ENCODE data around the gene PLCL1. TPM values are rescaled to one million over a fixed set of nuclear protein-coding genes. Genes with fewer than 3 reads are reported as not detected.

PLCL1 gene
- total RNA-seq, 1 donor from 2014 or later, result 13.6 TPM

GRCh38 chr2:198053776-198054175, 249.4 kb downstream of the PLCL1 start:
- TF ChIP-seq, protein P1, sequence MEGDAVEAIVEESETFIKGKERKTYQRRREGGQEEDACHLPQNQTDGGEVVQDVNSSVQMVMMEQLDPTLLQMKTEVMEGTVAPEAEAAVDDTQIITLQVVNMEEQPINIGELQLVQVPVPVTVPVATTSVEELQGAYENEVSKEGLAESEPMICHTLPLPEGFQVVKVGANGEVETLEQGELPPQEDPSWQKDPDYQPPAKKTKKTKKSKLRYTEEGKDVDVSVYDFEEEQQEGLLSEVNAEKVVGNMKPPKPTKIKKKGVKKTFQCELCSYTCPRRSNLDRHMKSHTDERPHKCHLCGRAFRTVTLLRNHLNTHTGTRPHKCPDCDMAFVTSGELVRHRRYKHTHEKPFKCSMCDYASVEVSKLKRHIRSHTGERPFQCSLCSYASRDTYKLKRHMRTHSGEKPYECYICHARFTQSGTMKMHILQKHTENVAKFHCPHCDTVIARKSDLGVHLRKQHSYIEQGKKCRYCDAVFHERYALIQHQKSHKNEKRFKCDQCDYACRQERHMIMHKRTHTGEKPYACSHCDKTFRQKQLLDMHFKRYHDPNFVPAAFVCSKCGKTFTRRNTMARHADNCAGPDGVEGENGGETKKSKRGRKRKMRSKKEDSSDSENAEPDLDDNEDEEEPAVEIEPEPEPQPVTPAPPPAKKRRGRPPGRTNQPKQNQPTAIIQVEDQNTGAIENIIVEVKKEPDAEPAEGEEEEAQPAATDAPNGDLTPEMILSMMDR (IDR thresholded peaks at IDR 0.05; ENCODE audit: unreplicated experiment), result no peak
- Mint-ChIP-seq H3K27ac (ENCODE audit: unreplicated experiment) (no peak overlapping the region), H3K4me3 (ENCODE audit: unreplicated experiment) (no peak overlapping the region), H3K9me3 (ENCODE audit: unreplicated experiment) (no peaks in the 10 kb centered on the region), H3K27me3 (ENCODE audit: unreplicated experiment) (no peaks in the 10 kb centered on the region), H3K36me3 (ENCODE audit: low read depth, unreplicated experiment) (no peaks in the 10 kb centered on the region), H3K4me1 (ENCODE audit: unreplicated experiment) (peaks cover 8% of the 10 kb centered on the region)
- no peak for DNase-seq (ENCODE audit: low spot score)

DNA sequence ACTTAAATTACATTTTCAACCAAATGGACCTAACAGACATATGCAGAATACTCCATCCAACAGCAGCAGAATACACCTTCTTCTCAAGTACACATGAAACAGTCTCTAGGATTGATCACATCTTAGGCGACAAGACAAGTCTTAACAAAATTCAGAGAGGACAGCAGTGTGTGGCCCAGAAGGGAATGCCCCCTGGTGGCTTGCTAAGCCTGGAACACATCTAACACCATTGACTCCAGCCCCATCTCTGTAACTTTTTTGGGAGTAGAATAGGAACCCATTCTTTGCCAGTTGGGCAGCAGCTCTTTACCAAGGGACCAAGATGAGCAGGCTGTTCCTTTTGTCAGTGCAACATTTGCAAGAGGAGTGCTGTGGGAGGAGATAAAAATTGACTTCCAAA, 249.9 kb downstream of the PLCL1 start:
- Mint-ChIP-seq H3K9me3 (ENCODE audit: unreplicated experiment) (no peaks in the 10 kb centered on the region), H3K27ac (ENCODE audit: unreplicated experiment) (no peak overlapping the region), H3K4me1 (ENCODE audit: unreplicated experiment) (peaks cover 8% of the 10 kb centered on the region), H3K4me3 (ENCODE audit: unreplicated experiment) (no peak overlapping the region), H3K36me3 (ENCODE audit: low read depth, unreplicated experiment) (no peaks in the 10 kb centered on the region), H3K27me3 (ENCODE audit: unreplicated experiment) (peaks cover under 1% of the 10 kb centered on the region)
- TF ChIP-seq, protein P1 (IDR thresholded peaks at IDR 0.05; ENCODE audit: unreplicated experiment), result no peak
- peak; percentile 47 for DNase-seq (ENCODE audit: low spot score)

DNA sequence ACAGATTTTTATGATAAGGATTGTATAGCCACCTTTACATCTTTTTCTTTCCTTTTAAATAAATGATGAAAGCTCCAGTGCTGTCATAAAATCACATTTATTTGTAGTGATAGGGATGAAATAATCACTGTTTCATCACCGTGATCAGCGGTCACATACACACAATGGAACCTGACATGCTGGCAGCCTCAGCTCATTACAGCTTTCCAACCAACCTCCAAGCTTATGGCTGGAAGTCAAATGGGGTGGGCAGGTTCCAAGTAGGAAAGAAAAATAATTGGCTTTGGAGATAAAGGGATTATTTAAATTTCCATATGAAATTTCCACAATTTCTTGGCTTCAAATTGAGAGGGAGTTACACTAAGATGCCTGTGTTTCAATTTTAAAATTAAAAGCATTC, 251.3 kb downstream of the PLCL1 start:
- no peaks in the 10 kb centered on the region for H3K9me3 Mint-ChIP-seq (ENCODE audit: unreplicated experiment)
- no peak for DNase-seq (ENCODE audit: low spot score)
- H3K27ac Mint-ChIP-seq (ENCODE audit: unreplicated experiment), result no peak overlapping the region
- H3K27me3 Mint-ChIP-seq (ENCODE audit: unreplicated experiment), result peaks cover 3% of the 10 kb centered on the region
- peaks cover 8% of the 10 kb centered on the region for H3K4me1 Mint-ChIP-seq (ENCODE audit: unreplicated experiment)
- no peaks in the 10 kb centered on the region for H3K36me3 Mint-ChIP-seq (ENCODE audit: low read depth, unreplicated experiment)
- TF ChIP-seq, protein P1 (IDR thresholded peaks at IDR 0.05; ENCODE audit: unreplicated experiment), result no peak
- no peak overlapping the region for H3K4me3 Mint-ChIP-seq (ENCODE audit: unreplicated experiment)

GRCh38 chr2:198056836-198057235, 252.4 kb downstream of the PLCL1 start:
- H3K27ac Mint-ChIP-seq (ENCODE audit: unreplicated experiment), result no peak overlapping the region
- no peak for DNase-seq (ENCODE audit: low spot score)
- H3K9me3 Mint-ChIP-seq (ENCODE audit: unreplicated experiment), result no peaks in the 10 kb centered on the region
- H3K36me3 Mint-ChIP-seq (ENCODE audit: low read depth, unreplicated experiment), result no peaks in the 10 kb centered on the region
- no peak overlapping the region for H3K4me3 Mint-ChIP-seq (ENCODE audit: unreplicated experiment)
- peaks cover 8% of the 10 kb centered on the region for H3K4me1 Mint-ChIP-seq (ENCODE audit: unreplicated experiment)
- TF ChIP-seq, protein P1 (IDR thresholded peaks at IDR 0.05; ENCODE audit: unreplicated experiment), result no peak
- peaks cover 3% of the 10 kb centered on the region for H3K27me3 Mint-ChIP-seq (ENCODE audit: unreplicated experiment)

DNA sequence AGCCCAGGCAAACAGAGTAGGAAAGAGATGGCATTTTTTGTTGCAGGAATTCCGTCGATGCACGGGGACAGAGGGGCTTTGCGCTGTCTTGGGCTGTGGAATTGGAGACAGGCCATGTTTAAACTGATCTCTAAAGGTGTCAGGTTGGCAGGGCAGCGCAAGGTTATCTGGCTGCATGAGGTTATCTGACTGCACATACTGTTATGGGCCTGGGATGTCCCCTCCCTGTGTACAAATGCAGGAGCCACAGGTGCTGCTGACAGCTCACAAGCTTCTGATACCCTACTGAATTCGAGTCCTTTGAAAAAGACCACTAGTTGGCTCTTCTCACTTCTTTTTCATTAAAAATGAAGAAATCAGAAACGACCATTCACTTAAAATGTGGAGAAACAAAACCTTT, 255.4 kb downstream of the PLCL1 start:
- Mint-ChIP-seq H3K9me3 (ENCODE audit: unreplicated experiment) (no peaks in the 10 kb centered on the region), H3K27ac (ENCODE audit: unreplicated experiment) (no peak overlapping the region), H3K36me3 (ENCODE audit: low read depth, unreplicated experiment) (no peaks in the 10 kb centered on the region), H3K27me3 (ENCODE audit: unreplicated experiment) (peaks cover 3% of the 10 kb centered on the region), H3K4me3 (ENCODE audit: unreplicated experiment) (no peak overlapping the region), H3K4me1 (ENCODE audit: unreplicated experiment) (peaks cover under 1% of the 10 kb centered on the region)
- no peak for DNase-seq (ENCODE audit: low spot score)
- TF ChIP-seq, protein P1 (IDR thresholded peaks at IDR 0.05; ENCODE audit: unreplicated experiment), result no peak
